GM12872 (cell line): ENCODE results near the gene MYOF.

Source experiments
- CTCF ChIP-seq: IDR thresholded peaks from 3 replicates; pipeline ENCODE4 v1.5.1; 2011; ENCODE audit warnings: low read depth, mild to moderate bottlenecking, low read length, moderate library complexity; ENCODE audit not compliant: insufficient read depth

The MYOF gene

DNA sequence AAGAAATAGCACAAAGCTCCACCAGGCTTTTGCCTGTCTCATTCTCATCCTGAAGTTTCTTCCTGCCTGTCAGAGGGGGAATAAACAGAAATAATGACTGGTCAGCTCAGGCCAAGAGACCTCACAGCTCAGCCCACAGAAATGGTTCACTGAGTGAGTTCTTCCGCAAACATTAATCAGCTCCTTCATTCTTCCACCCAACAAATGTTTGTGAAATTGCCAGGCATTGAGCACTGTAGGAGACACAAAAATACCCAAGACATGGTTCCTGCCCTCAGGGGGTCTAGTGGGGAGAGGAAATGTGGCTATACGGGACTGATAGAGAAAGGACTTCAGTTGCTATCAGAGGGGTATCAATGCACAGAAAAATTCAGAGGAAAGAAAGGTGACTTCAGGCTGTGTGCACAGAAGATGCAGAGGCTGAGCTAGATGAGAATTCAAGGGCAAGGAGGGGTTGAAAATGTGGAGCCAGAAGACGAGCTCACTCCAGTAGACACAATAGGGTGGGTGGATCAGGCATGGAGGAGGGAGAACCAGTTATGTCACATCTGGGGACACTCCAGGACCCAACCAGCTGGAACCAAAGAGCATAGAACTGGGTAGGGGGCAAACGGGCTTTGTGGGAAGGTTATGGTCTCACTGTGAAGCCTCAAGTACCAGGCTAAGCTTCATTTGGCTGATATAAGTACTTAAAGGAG lies 20.9 kb downstream of the MYOF start:
- no peak for TF ChIP-seq CTCF

DNA sequence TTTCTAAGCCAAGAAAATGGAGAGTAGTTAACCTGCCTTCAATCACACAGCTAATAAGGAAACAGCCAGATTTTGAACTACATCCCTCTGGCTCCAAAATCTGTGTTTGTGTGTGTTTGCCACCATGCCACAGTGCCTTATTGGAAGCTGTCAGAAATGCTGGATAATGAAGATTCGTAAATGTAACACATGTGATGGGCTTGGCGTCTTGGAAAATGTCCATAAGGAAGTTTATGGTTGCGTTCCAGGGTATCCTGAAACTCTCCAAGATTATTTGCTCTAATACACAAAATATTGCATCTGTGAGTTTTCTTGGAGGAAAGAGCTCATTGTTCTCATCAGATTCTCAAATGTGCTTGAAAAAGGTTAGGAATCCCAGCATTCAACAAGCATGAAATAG lies 22.7 kb downstream of the MYOF start:
- TF ChIP-seq CTCF: no peak

DNA sequence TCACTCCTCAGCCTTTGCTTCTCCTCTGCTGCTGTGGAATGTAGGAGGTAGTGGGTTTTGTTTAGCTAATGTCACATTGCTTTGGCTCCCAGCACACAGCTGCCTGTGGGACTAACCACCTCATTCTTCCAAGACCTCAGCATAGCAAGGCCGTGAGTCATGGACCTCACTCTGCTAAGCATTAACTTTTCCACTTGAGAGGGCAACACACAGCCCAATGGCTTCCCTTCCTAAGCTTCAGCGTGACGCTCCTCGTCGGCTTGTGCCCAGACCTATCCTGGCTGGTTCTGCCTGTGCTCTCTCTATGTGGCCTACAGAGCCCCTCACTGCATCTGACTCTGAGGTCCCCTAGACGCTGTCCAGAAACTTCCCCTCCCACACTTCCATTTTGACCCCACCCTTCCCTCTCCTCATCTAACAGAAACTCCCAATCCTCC lies 23.3 kb downstream of the MYOF start:
- TF ChIP-seq CTCF: no peak

- no peak for TF ChIP-seq CTCF
Measured at GRCh38 chr10:93457511-93457910, 24.6 kb downstream of the MYOF start.

- TF ChIP-seq CTCF: no peak
Measured at GRCh38 chr10:93456480-93456879, 25.7 kb downstream of the MYOF start.

GRCh38 chr10:93454736-93455135 lies 27.4 kb downstream of the MYOF start:
- no peak for TF ChIP-seq CTCF

DNA sequence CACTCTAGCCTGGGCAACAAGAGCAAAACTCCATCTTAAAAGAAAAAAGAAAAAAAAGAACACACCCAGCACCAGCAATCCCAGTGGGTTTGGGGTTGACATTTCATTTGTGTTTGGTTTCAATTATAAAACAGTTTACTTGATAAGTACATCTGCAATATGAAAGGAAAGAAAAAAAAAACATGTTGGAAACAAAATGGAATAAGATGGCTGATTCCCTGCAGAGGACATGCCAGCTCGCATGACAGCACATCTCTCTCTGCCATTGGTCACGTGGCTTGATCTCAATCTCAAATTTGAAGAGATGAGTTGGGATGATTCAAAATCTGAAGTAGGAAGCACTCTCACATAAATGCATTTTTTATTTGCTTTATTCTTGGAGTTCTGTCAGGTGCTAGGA lies 28.0 kb downstream of the MYOF start:
- TF ChIP-seq CTCF: no peak
